ENCODE measurements around the gene USHBP1. TPM values are rescaled to one million over a fixed set of nuclear protein-coding genes. Genes with fewer than 3 reads are reported as not detected.

Gene USHBP1
- total RNA-seq, 4 donors from 2014 or later, result 0.70 to 4.8 (median 0.73) TPM; not detected in 1

DNA sequence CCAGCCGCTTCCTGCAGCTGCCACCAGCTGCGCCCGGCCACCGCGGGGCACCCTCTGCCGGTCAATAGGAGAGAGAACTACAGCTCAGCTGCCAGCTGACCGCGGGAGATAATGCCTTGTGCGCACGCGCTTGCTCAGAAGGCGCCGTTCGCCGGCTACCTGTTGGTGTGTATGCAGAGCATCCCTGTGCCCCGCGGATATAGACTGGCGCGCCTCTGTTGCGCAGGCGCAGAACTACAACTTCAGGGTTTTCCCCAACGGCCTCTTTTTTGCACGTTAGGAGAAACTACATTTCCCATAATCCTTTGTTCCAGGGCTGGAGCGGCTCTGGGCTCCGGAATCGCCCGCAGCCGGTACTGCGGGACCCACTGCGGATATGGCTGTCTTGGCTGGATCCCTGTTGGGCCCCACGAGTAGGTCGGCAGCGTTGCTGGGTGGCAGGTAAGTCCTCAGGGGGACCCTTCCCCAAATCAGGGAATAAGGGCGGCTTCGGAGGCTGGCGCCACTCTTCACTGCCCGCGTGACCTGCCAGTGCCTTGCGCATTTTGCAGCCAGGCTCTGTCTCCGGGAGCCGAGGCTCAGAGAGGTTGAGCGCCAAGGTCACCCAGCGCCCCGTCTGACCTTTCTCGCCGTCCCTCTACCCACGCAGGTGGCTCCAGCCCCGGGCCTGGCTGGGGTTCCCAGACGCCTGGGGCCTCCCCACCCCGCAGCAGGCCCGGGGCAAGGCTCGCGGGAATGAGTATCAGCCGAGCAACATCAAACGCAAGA lies 41.2 kb upstream of the USHBP1 start, which contains the start of gene MRPL34:
Gene MRPL34 (plus strand): TSS at position 356 of the 768 bp plus-strand sequence. CDS start 21 bp downstream, at position 377.
- peak within 1 kb of the TSS; percentile 46 to 75 (median 66) for H3K4me3 ChIP-seq
- H3K9me3 ChIP-seq, result no peaks in the 10 kb centered on the region
- TF ChIP-seq POLR2A (IDR thresholded peaks at IDR 0.05), result peak in 3 of 4 donors; percentile 33 to 76 (median 67)
- TF ChIP-seq, protein P1, sequence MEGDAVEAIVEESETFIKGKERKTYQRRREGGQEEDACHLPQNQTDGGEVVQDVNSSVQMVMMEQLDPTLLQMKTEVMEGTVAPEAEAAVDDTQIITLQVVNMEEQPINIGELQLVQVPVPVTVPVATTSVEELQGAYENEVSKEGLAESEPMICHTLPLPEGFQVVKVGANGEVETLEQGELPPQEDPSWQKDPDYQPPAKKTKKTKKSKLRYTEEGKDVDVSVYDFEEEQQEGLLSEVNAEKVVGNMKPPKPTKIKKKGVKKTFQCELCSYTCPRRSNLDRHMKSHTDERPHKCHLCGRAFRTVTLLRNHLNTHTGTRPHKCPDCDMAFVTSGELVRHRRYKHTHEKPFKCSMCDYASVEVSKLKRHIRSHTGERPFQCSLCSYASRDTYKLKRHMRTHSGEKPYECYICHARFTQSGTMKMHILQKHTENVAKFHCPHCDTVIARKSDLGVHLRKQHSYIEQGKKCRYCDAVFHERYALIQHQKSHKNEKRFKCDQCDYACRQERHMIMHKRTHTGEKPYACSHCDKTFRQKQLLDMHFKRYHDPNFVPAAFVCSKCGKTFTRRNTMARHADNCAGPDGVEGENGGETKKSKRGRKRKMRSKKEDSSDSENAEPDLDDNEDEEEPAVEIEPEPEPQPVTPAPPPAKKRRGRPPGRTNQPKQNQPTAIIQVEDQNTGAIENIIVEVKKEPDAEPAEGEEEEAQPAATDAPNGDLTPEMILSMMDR (IDR thresholded peaks at IDR 0.05), result peak; percentile 66 to 92 (median 88)
- no peaks in the 10 kb centered on the region for H3K27me3 ChIP-seq
- peaks cover 0 to 8% (median 0%) of the 10 kb centered on the region in 3 donors for H3K36me3 ChIP-seq
- peak within 1 kb of the TSS; percentile 84 to 94 (median 90) for H3K27ac ChIP-seq
- WGBS, 2 donors, result 0% methylated on average over 1 to 7 of the region's 55 CpGs
- peak; percentile 95 for DNase-seq
- intact Hi-C loops (cut with DNase I), result no loop called here
- H3K4me1 ChIP-seq, result peaks cover 32 to 84% (median 48%) of the 10 kb centered on the region in 3 donors

DNA sequence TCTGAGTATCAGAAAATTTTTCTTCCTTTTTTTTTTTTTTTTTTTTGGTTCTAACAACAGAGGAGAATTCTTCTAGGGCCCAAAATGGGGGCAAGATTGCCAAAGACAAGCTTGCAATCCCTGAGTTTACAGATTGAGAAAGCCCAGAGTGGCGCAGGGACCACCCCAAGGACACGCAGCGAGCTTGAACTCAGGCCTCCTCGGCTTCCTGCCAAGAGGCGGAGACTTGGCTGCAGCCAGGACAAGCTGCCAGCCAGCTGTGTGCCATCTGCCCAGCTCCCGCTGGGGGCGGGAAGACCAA lies 40.6 kb upstream of the USHBP1 start:
- Histone ChIP-seq H3K9me3 (no peaks in the 10 kb centered on the region), H3K27ac (peak overlapping the region; percentile 84 to 94 (median 90)), H3K36me3 (peaks cover 0 to 13% (median 0%) of the 10 kb centered on the region in 3 donors), H3K4me3 (peak overlapping the region; percentile 46 to 75 (median 66)), H3K27me3 (no peaks in the 10 kb centered on the region), H3K4me1 (peaks cover 26 to 79% (median 43%) of the 10 kb centered on the region in 3 donors)
- 0% methylated on average over 1 of the region's 7 CpGs for WGBS, 2 donors
- DNase-seq, result no peak
- TF ChIP-seq, protein P1 (IDR thresholded peaks at IDR 0.05), result no peak
- TF ChIP-seq POLR2A (IDR thresholded peaks at IDR 0.05), result no peak
- intact Hi-C loops (cut with DNase I), result no loop called here

DNA sequence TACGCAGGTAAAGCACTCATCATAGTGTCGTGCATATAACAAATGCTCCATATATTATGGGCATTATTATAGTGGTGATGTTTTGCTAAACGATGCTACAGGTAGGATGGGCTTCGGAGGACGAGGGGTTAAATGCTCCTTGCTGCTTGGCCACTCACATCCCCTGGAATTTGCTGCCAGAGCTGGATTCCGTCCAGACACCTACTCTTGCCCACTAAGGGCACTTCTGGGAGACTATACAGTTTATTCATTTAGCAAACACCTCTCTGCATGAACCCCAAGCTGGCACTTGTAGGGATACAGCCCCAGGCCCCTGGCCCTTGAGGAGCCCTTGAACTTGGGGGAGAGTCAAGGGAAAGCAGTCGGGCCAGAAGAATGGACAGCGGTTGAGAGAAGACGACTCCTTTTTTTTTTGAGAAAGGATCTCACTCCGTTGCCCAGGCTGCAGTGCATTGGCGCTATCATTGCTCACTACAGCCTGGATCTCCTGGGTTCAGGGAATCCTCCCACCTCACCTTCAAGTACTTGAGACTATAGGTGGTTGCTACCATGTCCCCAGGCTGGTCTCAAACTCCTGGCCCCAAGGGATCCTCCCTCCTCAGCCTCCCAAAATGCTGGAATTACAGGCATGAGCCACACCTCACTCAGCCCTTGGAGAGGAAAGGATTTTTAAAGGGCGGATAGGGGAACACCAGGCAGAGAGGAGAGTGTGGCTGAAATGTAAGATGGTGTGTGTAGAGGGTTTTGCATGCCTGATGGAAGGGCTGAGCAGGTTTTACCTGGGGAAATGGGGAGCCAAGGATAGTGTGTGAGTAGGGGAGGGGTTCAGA lies 40.1 kb upstream of the USHBP1 start:
- Histone ChIP-seq H3K36me3 (peaks cover 0 to 16% (median 0%) of the 10 kb centered on the region in 3 donors), H3K4me1 (peaks cover 21 to 74% (median 41%) of the 10 kb centered on the region in 3 donors), H3K9me3 (no peaks in the 10 kb centered on the region), H3K4me3 (peak overlapping the region in 2 of 4 donors; percentile 63 to 70), H3K27me3 (no peaks in the 10 kb centered on the region), H3K27ac (peak overlapping the region; percentile 84 to 94 (median 90))
- no peak for DNase-seq
- intact Hi-C loops (cut with DNase I), result no loop called here
- 53 to 60% methylated on average over 12 of the region's 12 CpGs for whole genome bisulfite sequencing, 2 donors
- TF ChIP-seq POLR2A (IDR thresholded peaks at IDR 0.05), result no peak
- TF ChIP-seq, protein P1 (IDR thresholded peaks at IDR 0.05), result no peak

DNA sequence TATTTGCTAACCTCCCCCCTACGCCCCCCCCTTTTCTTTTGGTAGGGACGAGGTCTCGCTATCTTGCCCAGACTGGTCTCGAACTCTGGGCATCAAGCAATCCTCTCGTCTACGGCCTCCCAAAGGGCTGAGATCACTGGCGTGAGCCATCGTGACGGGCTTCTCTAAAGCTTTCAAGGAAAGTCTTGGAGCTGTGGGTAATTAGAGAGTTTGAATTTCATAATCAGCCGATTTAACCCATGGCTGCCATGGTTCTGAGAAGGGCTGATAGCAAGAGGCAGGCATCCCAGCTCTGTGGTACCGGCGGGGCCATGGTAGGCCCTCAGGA lies 39.4 kb upstream of the USHBP1 start:
- Histone ChIP-seq H3K4me3 (peak overlapping the region in 2 of 4 donors; percentile 80 to 82), H3K27me3 (no peaks in the 10 kb centered on the region), H3K36me3 (peaks cover 0 to 16% (median 0%) of the 10 kb centered on the region in 3 donors), H3K4me1 (peaks cover 18 to 72% (median 40%) of the 10 kb centered on the region in 3 donors), H3K9me3 (no peaks in the 10 kb centered on the region), H3K27ac (peak overlapping the region in 3 of 4 donors; percentile 90 to 94 (median 90))
- intact Hi-C loops (cut with DNase I), result no loop called here
- TF ChIP-seq POLR2A (IDR thresholded peaks at IDR 0.05), result no peak
- TF ChIP-seq, protein P1 (IDR thresholded peaks at IDR 0.05), result no peak
- WGBS, 2 donors, result 56 to 71% methylated on average over 4 to 12 of the region's 12 CpGs
- DNase-seq, result no peak
